ENCODE results near the gene SNRK.

DNA sequence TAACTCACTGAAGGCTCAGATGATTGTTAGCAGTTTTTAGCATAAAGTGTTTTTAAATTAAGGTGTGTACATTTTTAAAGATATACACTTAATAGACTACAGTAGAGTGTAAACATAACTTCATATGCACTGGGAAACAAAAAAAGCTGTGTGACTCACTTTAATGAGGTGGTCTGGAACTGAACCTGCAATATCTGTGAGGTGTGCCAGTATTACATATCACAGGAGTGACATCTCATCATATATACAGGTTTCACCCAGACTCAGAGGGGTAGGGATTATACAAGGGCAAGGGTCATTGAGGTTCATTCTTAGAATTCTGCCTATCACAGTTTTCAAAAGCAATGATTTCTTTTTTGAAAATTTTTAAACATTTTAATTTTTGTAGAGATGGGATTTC lies 7.3 kb upstream of the SNRK start:
- TF ChIP-seq, protein P1, sequence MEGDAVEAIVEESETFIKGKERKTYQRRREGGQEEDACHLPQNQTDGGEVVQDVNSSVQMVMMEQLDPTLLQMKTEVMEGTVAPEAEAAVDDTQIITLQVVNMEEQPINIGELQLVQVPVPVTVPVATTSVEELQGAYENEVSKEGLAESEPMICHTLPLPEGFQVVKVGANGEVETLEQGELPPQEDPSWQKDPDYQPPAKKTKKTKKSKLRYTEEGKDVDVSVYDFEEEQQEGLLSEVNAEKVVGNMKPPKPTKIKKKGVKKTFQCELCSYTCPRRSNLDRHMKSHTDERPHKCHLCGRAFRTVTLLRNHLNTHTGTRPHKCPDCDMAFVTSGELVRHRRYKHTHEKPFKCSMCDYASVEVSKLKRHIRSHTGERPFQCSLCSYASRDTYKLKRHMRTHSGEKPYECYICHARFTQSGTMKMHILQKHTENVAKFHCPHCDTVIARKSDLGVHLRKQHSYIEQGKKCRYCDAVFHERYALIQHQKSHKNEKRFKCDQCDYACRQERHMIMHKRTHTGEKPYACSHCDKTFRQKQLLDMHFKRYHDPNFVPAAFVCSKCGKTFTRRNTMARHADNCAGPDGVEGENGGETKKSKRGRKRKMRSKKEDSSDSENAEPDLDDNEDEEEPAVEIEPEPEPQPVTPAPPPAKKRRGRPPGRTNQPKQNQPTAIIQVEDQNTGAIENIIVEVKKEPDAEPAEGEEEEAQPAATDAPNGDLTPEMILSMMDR (IDR thresholded peaks at IDR 0.05): no peak
- TF ChIP-seq ZFX (IDR thresholded peaks at IDR 0.05; ENCODE audit: borderline replicate concordance): no peak
